PFSK-1 (cell line): ENCODE measurements around the gene FBXO10.

Experiments
- FOXP2 ChIP-seq: optimal IDR thresholded peaks from 2 replicates; pipeline ENCODE3; 2011; ENCODE audit warnings: borderline replicate concordance, control low read depth, inconsistent platforms; ENCODE audit not compliant: insufficient read depth; ENCODE audit errors: extremely low read length, extremely low read depth
- POLR2AphosphoS5 ChIP-seq: IDR thresholded peaks from 2 replicates; pipeline ENCODE4 v1.6.1; 2012; ENCODE audit warnings: low read depth, mild to moderate bottlenecking, control low read depth, low read length, moderate library complexity
- SIN3A ChIP-seq: IDR thresholded peaks from 2 replicates; pipeline ENCODE4 v1.6.1; 2012; ENCODE audit warnings: mild to moderate bottlenecking, low read length, moderate library complexity, borderline replicate concordance; ENCODE audit not compliant: insufficient read depth
- TAF1 ChIP-seq: IDR thresholded peaks from 2 replicates; pipeline ENCODE4 v1.6.1; 2012; ENCODE audit warnings: low read length, control low read depth, borderline replicate concordance; ENCODE audit not compliant: insufficient read depth
- TF ChIP-seq, protein P1 (sequence below), 2 experiments: IDR thresholded peaks; 2 replicates each; pipeline versions ENCODE4 v1.6.1 to v1.8.0; 2011 to 2012; ENCODE audit warnings: low read depth in 2 of 2, low read length in 2 of 2, control low read depth in 1 of 2, inconsistent platforms in 1 of 2, mild to moderate bottlenecking in 1 of 2, moderate library complexity in 1 of 2; ENCODE audit not compliant: insufficient read depth in 1 of 2

FBXO10 gene

GRCh38 chr9:37515620-37516258, 60.4 kb downstream of the FBXO10 start:
- no peak for TF ChIP-seq SIN3A
- TF ChIP-seq FOXP2: no peak
- TF ChIP-seq, protein P1, sequence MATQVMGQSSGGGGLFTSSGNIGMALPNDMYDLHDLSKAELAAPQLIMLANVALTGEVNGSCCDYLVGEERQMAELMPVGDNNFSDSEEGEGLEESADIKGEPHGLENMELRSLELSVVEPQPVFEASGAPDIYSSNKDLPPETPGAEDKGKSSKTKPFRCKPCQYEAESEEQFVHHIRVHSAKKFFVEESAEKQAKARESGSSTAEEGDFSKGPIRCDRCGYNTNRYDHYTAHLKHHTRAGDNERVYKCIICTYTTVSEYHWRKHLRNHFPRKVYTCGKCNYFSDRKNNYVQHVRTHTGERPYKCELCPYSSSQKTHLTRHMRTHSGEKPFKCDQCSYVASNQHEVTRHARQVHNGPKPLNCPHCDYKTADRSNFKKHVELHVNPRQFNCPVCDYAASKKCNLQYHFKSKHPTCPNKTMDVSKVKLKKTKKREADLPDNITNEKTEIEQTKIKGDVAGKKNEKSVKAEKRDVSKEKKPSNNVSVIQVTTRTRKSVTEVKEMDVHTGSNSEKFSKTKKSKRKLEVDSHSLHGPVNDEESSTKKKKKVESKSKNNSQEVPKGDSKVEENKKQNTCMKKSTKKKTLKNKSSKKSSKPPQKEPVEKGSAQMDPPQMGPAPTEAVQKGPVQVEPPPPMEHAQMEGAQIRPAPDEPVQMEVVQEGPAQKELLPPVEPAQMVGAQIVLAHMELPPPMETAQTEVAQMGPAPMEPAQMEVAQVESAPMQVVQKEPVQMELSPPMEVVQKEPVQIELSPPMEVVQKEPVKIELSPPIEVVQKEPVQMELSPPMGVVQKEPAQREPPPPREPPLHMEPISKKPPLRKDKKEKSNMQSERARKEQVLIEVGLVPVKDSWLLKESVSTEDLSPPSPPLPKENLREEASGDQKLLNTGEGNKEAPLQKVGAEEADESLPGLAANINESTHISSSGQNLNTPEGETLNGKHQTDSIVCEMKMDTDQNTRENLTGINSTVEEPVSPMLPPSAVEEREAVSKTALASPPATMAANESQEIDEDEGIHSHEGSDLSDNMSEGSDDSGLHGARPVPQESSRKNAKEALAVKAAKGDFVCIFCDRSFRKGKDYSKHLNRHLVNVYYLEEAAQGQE (IDR thresholded peaks at IDR 0.05; ENCODE audit: insufficient read depth in 1 of 2, low read depth in 2 of 2, low read length in 2 of 2): no peak
- no peak for TF ChIP-seq TAF1
- no peak for TF ChIP-seq POLR2AphosphoS5

GRCh38 chr9:37514999-37515398, 61.2 kb downstream of the FBXO10 start:
- TF ChIP-seq FOXP2: no peak
- TF ChIP-seq POLR2AphosphoS5: no peak
- TF ChIP-seq SIN3A: no peak
- TF ChIP-seq, protein P1 (IDR thresholded peaks at IDR 0.05; ENCODE audit: insufficient read depth in 1 of 2, low read depth in 2 of 2, low read length in 2 of 2): no peak
- TF ChIP-seq TAF1: no peak

DNA sequence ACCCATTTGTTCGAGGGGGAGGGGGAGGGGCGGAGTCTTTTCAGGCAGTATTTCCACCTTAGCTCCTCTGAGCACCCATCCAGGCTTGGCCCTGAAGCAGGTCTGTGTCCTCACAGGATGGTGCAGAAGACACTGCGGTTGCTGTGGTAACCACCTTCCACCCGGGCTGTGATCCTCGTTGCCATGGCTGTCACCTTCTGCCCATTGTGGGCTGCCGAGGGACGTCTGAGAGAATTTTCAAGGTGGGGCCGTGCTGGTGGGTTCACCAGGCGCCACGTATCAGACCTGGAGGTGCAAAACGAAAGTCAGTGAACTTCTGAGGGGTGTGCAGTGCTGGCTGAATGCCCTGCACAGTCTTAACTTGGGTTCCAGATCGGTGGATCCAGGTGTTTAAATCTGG, 63.7 kb downstream of the FBXO10 start:
- TF ChIP-seq POLR2AphosphoS5: no peak
- TF ChIP-seq TAF1: no peak
- TF ChIP-seq SIN3A: no peak
- TF ChIP-seq, protein P1 (IDR thresholded peaks at IDR 0.05; ENCODE audit: insufficient read depth in 1 of 2, low read depth in 2 of 2, low read length in 2 of 2): no peak
- no peak for TF ChIP-seq FOXP2

- TF ChIP-seq, protein P1 (IDR thresholded peaks at IDR 0.05; ENCODE audit: insufficient read depth in 1 of 2, low read depth in 2 of 2, low read length in 2 of 2): no peak
- no peak for TF ChIP-seq TAF1
- no peak for TF ChIP-seq POLR2AphosphoS5
- no peak for TF ChIP-seq SIN3A
- TF ChIP-seq FOXP2: no peak
Observed at GRCh38 chr9:37511016-37512010, 64.9 kb downstream of the FBXO10 start.
